ENCODE results near the gene SRP68. TPM values are rescaled to one million over a fixed set of nuclear protein-coding genes. Genes with fewer than 3 reads are reported as not detected.

The SRP68 gene
- total RNA-seq, 2 donors from 2014 or later, result 26.2 to 27.7 TPM

- Histone ChIP-seq H3K36me3 (replicated peaks in 1 of 2; ENCODE audit: insufficient read depth in 1 of 2, low read depth in 2 of 2) (no peaks in the 10 kb centered on the region), H3K9me3 (no peaks in the 10 kb centered on the region), H3K27ac (peak within 1 kb of the TSS; percentile 14 to 65 (median 47)), H3K4me1 (peaks cover 57% of the 10 kb centered on the region), H3K4me3 (no peak within 1 kb of the TSS), H3K27me3 (no peaks in the 10 kb centered on the region)
- ATAC-seq (no peak), DNase-seq (peak; percentile 44 to 78 (median 61))
- TF ChIP-seq, protein P1, sequence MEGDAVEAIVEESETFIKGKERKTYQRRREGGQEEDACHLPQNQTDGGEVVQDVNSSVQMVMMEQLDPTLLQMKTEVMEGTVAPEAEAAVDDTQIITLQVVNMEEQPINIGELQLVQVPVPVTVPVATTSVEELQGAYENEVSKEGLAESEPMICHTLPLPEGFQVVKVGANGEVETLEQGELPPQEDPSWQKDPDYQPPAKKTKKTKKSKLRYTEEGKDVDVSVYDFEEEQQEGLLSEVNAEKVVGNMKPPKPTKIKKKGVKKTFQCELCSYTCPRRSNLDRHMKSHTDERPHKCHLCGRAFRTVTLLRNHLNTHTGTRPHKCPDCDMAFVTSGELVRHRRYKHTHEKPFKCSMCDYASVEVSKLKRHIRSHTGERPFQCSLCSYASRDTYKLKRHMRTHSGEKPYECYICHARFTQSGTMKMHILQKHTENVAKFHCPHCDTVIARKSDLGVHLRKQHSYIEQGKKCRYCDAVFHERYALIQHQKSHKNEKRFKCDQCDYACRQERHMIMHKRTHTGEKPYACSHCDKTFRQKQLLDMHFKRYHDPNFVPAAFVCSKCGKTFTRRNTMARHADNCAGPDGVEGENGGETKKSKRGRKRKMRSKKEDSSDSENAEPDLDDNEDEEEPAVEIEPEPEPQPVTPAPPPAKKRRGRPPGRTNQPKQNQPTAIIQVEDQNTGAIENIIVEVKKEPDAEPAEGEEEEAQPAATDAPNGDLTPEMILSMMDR (IDR thresholded peaks at IDR 0.05), result no peak
- TF ChIP-seq POLR2A (IDR thresholded peaks at IDR 0.05), result no peak
- WGBS, 2 donors, result 72 to 76% methylated on average over 10 to 18 of the region's 21 CpGs
- intact Hi-C loops (cut with DNase I), result no loop called here
Observed at GRCh38 chr17:76000755-76001521, 71.4 kb downstream of the SRP68 start, which contains the start of gene CDK3. CDK3 (plus strand) TSS chr17:76000855; CDS start chr17:76001426, 571 bp downstream.

GRCh38 chr17:76000016-76000754, 72.1 kb downstream of the SRP68 start:
- intact Hi-C loops (cut with DNase I), result no loop called here
- H3K4me3 ChIP-seq, result no peak overlapping the region
- DNase-seq (peak; percentile 49 to 76 (median 61)), ATAC-seq (peak; percentile 35)
- peaks cover 50% of the 10 kb centered on the region for H3K4me1 ChIP-seq
- H3K36me3 ChIP-seq (replicated peaks in 1 of 2; ENCODE audit: insufficient read depth in 1 of 2, low read depth in 2 of 2), result no peaks in the 10 kb centered on the region
- H3K27ac ChIP-seq, result peak overlapping the region; percentile 14 to 65 (median 47)
- TF ChIP-seq POLR2A (IDR thresholded peaks at IDR 0.05), result no peak
- TF ChIP-seq, protein P1 (IDR thresholded peaks at IDR 0.05), result peak; percentile 39 to 67 (median 54)
- 61 to 77% methylated on average over 14 to 28 of the region's 31 CpGs for WGBS, 2 donors
- H3K27me3 ChIP-seq, result no peaks in the 10 kb centered on the region
- no peaks in the 10 kb centered on the region for H3K9me3 ChIP-seq

GRCh38 chr17:75998327-75998795, 74.0 kb downstream of the SRP68 start:
- intact Hi-C loops (cut with DNase I), result no loop called here
- DNase-seq, result no peak
- no peak for ATAC-seq

DNA sequence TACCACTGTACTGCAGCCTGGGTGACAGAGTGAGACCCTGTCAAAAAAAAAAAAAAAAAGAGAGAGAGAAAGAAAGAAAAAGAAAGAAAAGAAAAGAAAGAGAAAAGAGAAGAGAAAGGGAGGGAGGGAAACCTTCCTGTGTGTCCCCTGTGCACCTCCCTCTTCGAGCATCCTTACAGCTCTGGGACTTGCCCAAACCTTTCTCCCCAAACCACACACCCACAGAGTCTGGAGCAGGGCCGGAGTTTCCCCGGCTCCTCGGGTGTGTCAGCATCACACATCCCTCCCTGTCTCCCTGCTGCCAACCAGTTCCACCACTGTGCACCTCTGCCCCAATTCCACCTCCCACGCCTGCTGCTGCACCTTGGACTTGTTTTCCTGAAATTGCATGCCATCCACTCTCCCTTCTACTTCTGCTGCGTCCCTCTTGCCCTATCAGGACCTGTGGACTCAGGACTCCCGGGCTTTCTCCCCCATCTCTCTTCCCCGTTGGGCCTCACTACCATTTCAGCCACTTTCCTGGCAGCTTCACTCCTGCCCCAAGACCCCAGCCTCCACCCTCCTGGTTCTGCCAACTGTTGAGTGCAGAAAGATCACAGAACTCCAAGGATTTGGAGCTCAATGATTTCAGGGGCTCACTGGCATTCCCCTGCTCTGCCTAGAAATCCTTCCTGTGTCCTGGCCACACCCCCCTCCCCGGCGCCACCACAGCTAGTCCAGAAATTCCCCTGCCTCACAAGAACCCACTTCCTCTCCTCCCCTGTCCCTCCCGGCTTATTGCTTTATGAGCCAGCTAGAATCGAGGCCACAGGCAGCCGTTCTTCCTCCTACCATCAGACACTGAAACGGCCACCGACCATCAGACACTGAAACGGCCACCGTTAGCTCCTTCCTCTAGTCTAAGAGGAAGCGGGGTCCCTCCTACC, 75.4 kb downstream of the SRP68 start:
- intact Hi-C loops (cut with DNase I), result no loop called here
- H3K4me3 ChIP-seq, result no peak overlapping the region
- WGBS, 2 donors, result 54 to 78% methylated on average over 18 of the region's 18 CpGs
- ATAC-seq, result no peak
- H3K36me3 ChIP-seq (replicated peaks in 1 of 2; ENCODE audit: insufficient read depth in 1 of 2, low read depth in 2 of 2), result no peaks in the 10 kb centered on the region
- no peaks in the 10 kb centered on the region for H3K27me3 ChIP-seq
- peak in 1 of 4 donors; percentile 55 for DNase-seq
- H3K9me3 ChIP-seq, result no peaks in the 10 kb centered on the region
- TF ChIP-seq, protein P1 (IDR thresholded peaks at IDR 0.05), result no peak
- no peak for TF ChIP-seq POLR2A (IDR thresholded peaks at IDR 0.05)
- H3K27ac ChIP-seq, result no peak overlapping the region
- peaks cover 22% of the 10 kb centered on the region for H3K4me1 ChIP-seq

More at GRCh38 chr17:75998327-75998795, 74.0 kb downstream of the SRP68 start:
- Histone ChIP-seq H3K36me3 (replicated peaks in 1 of 2; ENCODE audit: insufficient read depth in 1 of 2, low read depth in 2 of 2) (no peaks in the 10 kb centered on the region), H3K27me3 (no peaks in the 10 kb centered on the region), H3K4me3 (no peak overlapping the region), H3K27ac (no peak overlapping the region), H3K9me3 (no peaks in the 10 kb centered on the region), H3K4me1 (peaks cover 32% of the 10 kb centered on the region)
- WGBS, 2 donors, result 93 to 94% methylated on average over 9 of the region's 9 CpGs
- TF ChIP-seq, protein P1 (IDR thresholded peaks at IDR 0.05), result no peak
- TF ChIP-seq POLR2A (IDR thresholded peaks at IDR 0.05), result no peak

Data from body of pancreas (tissue), 4 donors.